HTR-8/SVneo (cell line): Measurements from ENCODE around the gene AFF3.

Source experiments
- DNase-seq: peaks from one replicate; pipeline ENCODE4 v3.0.0; 2011; ENCODE audit warnings: low spot score, mixed read lengths; ENCODE audit not compliant: insufficient read length
- FAIRE-seq: peaks from 2 replicates; lab custom pipeline; 2011; peaks lifted over from hg19 to GRCh38; lab: Jason Lieb, UNC

Gene AFF3

DNA sequence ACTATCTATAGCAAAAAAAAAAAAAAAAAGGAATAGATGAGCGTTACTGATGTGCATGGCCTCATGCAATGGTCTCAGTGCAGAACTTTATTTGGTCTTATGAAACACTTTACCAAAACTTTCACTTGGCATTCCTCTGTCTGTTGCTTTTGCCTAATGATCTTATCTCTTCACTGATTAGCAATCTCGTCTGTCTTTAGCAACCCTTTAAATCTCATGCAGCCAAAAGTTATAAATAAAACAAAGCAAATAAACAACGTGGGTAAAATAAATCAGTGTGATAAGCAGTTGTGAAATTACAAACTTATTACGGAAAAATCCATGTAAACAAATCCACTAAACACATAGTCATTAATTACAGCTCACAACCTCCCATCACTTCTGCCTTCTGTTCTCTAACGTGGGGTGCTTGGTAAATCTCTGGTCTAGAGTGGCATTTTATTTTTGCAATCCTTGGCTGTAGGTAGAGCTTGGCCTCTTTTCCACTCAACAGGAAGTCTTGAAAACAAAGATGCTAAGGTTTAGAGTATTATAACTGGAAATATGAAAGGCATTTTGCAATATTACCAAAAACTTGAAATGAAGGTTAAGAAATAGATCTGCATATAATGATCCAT lies 288.0 kb downstream of the AFF3 start:
- no peak for DNase-seq
- no peak for FAIRE-seq

GRCh38 chr2:99852956-99853355 lies 289.4 kb downstream of the AFF3 start:
- FAIRE-seq, result no peak
- no peak for DNase-seq

DNA sequence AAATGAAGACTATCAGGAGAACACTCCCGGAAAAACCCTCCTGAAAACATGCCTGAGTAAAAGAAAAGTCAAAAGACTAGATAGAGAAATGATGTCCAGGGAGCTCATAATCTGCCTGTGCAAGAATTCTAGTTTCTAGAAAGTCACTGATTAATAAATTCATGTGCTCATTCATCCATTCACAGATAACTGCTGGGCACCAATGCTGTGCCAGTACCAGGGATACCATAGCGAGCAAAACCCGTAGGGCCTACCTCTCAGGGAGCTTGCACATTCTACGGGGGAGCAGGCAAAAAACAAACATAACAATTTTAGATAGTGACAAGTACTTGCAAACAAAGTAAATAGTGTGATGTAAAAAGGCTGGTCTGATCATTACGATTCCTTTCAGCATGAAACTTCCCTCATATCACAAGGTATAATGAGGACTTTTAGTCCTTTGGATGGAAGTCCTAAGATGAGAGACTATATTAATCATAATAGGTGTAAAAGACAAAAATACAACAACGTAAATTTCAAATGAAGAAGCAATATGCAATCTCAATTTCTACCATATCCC lies 289.9 kb downstream of the AFF3 start:
- DNase-seq (no peak), FAIRE-seq (no peak)

GRCh38 chr2:99851811-99852210 lies 290.6 kb downstream of the AFF3 start:
- no peak for FAIRE-seq
- no peak for DNase-seq

DNA sequence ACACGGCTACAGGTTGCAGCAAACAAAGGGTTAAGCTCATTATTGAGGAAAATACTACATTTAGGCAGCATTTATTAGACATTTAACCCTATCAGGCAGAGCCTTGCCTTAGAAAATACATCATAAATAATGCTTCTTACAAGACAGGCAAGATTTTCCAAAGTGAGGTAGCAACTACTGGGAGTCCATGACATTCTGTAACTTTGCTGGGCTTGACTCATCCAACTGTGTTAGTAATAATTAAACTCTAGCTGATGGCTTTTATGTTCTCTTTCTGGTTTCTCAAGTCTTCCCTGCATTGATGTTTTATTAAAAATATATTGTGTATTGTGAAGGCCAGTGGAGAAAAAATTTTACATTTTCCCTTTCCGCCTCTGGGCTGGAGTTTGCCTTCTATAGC lies 291.3 kb downstream of the AFF3 start:
- DNase-seq (no peak), FAIRE-seq (no peak)

DNA sequence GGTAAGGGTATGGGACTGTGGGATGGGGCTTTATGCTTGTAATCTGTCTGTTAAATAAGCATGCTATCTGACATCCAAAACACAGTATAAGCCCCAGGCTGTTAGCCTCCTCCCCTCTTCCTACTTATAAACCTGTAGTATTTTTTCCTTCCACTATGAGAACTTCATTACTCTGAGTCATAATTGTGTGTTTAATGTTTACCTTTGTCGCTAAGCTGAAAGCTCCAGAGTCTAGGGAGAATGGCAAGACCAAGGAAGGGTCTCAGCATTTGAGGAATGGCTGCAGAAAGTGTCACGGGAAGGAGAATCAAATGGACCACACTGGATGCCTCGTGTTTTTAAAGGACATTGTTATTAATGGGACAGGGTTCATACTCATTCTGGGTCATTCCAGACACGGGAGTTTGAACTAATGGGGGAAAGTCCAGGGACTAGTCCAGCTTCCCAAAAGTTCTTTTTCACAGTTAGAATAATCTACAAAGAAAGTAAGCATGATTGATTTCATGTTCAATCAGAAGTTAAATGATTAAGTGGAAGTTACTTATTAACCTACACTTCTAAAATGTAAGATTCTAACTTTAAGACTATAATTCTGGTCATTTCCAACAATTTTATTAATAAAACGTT lies 292.2 kb downstream of the AFF3 start:
- DNase-seq (no peak), FAIRE-seq (no peak)

- DNase-seq (no peak), FAIRE-seq (no peak)
These were observed 295.8 kb downstream of the AFF3 start for GRCh38 chr2:99846462-99847107.

- no peak for FAIRE-seq
- no peak for DNase-seq
These were observed 297.1 kb downstream of the AFF3 start for GRCh38 chr2:99845296-99845695.

DNA sequence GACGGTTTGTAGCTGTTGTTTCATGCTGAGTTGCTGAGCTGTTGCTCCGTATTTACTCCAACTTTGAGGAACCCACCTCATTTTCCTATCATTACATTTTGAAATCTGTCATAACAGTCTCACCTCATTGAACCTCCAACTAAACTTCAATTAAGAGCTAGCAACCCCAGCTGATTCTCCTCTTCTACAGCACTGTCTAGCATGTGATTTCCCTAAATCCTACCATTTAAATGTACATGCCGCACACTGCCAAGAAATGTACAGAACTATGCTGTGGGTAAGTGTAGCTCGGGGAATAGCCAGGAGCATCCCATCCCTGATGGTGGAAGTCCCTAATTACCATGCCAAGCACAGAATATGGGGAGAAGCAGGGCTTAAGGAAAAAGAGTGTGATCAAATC lies 299.9 kb downstream of the AFF3 start:
- FAIRE-seq (no peak), DNase-seq (no peak)

GRCh38 chr2:99841749-99842148 lies 300.6 kb downstream of the AFF3 start:
- DNase-seq (no peak), FAIRE-seq (peak; percentile 54)

DNA sequence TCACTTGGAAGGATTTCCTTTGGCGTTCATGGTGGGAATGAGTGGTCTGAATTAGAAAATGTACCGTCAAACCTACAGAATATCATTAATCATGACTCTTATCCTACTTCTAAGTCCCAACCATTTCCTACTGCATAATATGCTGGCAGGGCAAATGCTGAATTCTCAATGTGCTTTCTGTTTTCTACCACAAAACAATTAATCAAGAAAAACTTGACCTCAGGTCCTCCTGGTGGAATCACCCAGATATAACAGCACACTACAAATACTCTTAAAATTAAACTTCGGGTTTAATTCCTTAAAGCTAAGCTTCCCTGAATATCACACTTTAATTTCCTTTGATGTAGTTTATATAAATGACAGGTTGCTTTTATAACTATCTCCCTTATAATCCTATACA lies 301.6 kb downstream of the AFF3 start:
- DNase-seq (no peak), FAIRE-seq (no peak)

GRCh38 chr2:99836690-99837605 lies 305.4 kb downstream of the AFF3 start:
- DNase-seq (no peak), FAIRE-seq (no peak)

GRCh38 chr2:99834426-99834825 lies 308.0 kb downstream of the AFF3 start:
- no peak for DNase-seq
- FAIRE-seq, result no peak

- DNase-seq (no peak), FAIRE-seq (no peak)
These were observed 308.7 kb downstream of the AFF3 start for GRCh38 chr2:99833586-99834201.

- FAIRE-seq (no peak), DNase-seq (no peak)
These were observed 309.5 kb downstream of the AFF3 start for GRCh38 chr2:99832926-99833325.

- no peak for DNase-seq
- no peak for FAIRE-seq
These were observed 310.6 kb downstream of the AFF3 start for GRCh38 chr2:99831772-99832171.

DNA sequence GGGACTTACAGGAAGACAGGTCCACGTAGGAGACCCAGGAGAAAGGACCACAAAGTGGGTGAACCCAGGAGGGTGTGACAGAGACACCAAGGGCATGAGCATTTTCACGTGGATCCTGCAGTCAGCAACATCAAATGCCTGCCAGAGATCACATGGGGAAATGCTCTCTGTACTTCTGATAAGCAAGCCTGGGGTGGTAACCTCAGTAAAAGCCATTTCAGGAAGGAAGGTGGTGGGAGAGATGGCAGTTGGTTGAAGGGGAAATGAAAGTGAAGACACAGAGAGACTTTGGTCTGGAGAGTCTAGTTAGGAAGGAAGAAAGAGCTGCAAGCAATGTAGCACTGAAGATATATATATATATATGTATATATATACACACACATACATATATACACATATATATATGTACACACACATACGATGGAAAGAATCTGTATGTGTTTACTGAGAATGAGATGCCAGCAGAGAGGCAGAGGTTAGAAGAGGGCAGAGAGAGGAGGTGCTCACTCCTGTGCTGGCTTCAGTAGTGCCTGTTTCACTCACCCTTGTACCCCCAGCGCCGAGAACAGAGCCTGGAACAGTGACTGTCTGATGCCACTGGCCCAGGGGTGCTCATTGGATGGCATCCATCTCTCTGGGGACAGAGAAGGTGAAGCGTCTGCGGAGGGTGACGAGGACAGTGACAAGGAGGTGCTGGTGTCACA lies 314.9 kb downstream of the AFF3 start:
- no peak for FAIRE-seq
- DNase-seq, result no peak

DNA sequence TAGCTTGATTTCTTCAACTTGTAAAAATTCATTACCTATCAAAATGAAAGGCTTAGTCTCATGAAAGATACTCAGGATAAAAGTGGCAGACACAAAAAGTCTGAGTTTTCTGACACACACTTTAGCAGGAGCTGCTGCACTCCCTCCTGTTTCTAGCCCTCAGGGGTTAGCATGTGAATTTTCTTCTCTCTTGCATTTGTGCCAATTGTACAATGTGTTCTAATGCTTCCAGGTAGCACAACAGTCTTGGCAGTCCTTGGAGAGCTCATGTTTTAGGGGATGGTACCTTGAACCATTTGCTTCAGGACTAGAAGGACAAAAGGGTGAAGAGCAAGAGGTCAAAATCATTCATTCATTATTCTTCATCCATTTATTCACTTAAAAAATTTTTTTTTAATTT lies 316.8 kb downstream of the AFF3 start:
- DNase-seq, result no peak
- no peak for FAIRE-seq

DNA sequence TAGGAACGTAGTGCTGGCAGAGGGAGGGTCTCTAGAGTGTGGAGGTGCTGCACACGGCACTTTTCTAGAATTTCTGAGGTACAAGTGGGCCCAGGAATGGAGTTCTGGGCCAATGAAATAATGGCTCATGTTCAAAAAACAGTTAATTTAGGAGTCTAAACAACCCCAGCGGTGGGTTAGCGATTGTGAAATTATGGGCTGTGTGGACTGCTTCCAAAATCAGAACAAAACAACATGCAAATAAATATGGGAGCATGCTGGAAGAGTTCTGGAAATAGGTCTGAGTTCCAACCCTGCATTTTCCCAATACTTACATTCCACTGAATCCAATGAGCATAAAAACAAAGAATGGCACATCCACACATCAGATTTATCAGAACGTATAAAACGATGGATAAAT lies 317.6 kb downstream of the AFF3 start:
- DNase-seq (no peak), FAIRE-seq (no peak)
